Body of pancreas (tissue), 4 donors: ENCODE data around the gene TMEM220.

Experiments
- CTCF ChIP-seq, 7 experiments: fragments of 450-650 bp in 4 of 7; fragments of 200-600 bp in 3 of 7; sonication (generic) in 3 of 7; IDR thresholded peaks; one replicate each; pipeline ENCODE4 v1.5.1; 2016 to 2019; ENCODE audit warnings: antibody characterized with exemption in 7 of 7
- POLR2A ChIP-seq, 3 donors: fragments of 450-650 bp; IDR thresholded peaks; one replicate each; pipeline ENCODE4 v1.6.1; 2016; ENCODE audit warnings: antibody characterized with exemption in 3 of 3, mild to moderate bottlenecking in 2 of 3

- TF ChIP-seq POLR2A (IDR thresholded peaks at IDR 0.05) = no peak
- TF ChIP-seq CTCF (IDR thresholded peaks at IDR 0.05) = no peak
Measured at GRCh38 chr17:10699856-10700255, 30.0 kb downstream of the TMEM220 start.
